Mucosa of descending colon (tissue), 3 donors: ENCODE results near the gene CLIP4. TPM values are rescaled to one million over a fixed set of nuclear protein-coding genes. Genes with fewer than 3 reads are reported as not detected.

ENCODE experiments used
- ATAC-seq: fragments of 200-7000 bp; cut with Tn5 transposase; one replicate; pipeline ENCODE4 v1.9.1; 2020; ENCODE audit warnings: mild to moderate bottlenecking, moderate library complexity
- DNase-seq, 3 donors: peaks; one replicate each; pipeline ENCODE4 v3.0.0-alpha.2; 2020
- H3K36me3 ChIP-seq: fragments of 200-600 bp; one replicate; pipeline ENCODE4 v1.8.0; 2021; ENCODE audit warnings: low read depth, mild to moderate bottlenecking
- H3K4me1 ChIP-seq: fragments of 200-600 bp; one replicate; pipeline ENCODE4 v1.8.0; 2021; ENCODE audit warnings: low read depth, mild to moderate bottlenecking
- H3K4me3 ChIP-seq: fragments of 200-600 bp; one replicate; pipeline ENCODE4 v1.8.0; 2021; ENCODE audit warnings: mild to moderate bottlenecking
- H3K9me3 ChIP-seq: fragments of 200-600 bp; one replicate; pipeline ENCODE4 v1.8.0; 2021; ENCODE audit warnings: mild to moderate bottlenecking
- intact Hi-C, 2 donors: fragments of 100-400 bp; cut with DNase I in 1 of 2; cut with micrococcal nuclease in 1 of 2; formaldehyde crosslinking; loops; one replicate each; pipeline versions ENCODE4 v1.11.0 to v1.11.1; 2022; cut with DNase I, micrococcal nuclease
- total RNA-seq, 3 donors: library from RNA; stranded (reverse); fragmentation: NEBNext Ultra II Directional in 2 of 3; extraction: Animal tissue kit (Norgen Biotek cat#: 25700) in 2 of 3; gene quantifications; one replicate each; pipeline versions ENCODE4 v1.2.1 to v1.2.4, GENCODE V29; 2021 to 2023
- TF ChIP-seq, protein P1 (sequence below): fragments of 200-600 bp; IDR thresholded peaks from one replicate; pipeline ENCODE4 v1.8.0; 2022; ENCODE audit warnings: antibody characterized with exemption, mild to moderate bottlenecking
- donor health status: DM: no; HTN: no; CAD: no; lungs with moderate emphysema.
- donor health status: DM: no; HTN: no; CAD: no.
- donor health status: DM: no; HTN: yes; CAD: no.

The CLIP4 gene
- total RNA-seq, 3 donors from 2014 or later: 2.6 to 48.1 (median 8.3) TPM

DNA sequence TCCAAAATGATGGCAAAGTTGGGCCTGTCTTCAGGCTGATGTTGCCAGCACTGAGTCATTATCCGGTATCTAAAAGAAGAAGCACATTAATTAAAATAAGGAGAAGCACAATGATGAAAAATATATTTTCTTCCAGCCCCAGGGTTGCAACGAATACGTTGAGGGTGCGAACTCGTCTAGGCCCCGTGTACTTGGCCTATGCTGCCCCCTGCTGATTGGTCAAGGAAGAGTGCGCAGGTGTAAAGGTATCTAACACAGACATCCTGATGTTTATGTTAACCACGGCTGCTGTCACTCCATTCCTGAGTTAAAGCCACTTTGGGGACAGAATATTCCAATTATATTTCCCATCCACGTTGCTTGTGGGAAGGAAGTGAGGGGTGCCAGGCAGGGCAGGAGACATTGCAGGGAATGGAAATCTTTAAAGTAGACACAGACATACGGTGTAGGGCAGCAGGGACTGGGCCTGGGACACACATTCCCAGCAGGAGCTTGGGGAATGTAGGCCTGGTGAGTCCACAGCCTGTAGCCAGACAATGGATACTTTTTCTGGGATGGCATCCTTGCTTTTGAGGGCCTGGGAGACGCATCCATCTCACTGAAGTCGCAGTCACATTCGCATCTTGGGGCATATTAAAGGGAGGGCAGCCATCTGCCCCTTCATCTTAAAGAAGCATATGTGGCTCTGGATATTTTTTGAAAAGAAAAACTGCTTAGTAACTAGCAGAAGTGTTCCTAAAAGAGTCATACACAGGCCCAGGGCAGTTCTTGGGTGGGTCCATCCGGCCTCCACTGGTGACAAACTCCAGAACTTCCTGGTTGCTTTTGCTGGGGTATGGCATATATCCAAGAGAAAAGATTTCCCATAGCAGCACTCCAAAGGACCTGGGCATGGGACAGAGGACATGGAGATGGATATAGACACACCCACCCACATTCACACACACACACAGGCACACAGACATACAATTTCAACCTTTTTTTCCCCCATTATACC is 81.9 kb downstream of the CLIP4 start:
- TF ChIP-seq, protein P1, sequence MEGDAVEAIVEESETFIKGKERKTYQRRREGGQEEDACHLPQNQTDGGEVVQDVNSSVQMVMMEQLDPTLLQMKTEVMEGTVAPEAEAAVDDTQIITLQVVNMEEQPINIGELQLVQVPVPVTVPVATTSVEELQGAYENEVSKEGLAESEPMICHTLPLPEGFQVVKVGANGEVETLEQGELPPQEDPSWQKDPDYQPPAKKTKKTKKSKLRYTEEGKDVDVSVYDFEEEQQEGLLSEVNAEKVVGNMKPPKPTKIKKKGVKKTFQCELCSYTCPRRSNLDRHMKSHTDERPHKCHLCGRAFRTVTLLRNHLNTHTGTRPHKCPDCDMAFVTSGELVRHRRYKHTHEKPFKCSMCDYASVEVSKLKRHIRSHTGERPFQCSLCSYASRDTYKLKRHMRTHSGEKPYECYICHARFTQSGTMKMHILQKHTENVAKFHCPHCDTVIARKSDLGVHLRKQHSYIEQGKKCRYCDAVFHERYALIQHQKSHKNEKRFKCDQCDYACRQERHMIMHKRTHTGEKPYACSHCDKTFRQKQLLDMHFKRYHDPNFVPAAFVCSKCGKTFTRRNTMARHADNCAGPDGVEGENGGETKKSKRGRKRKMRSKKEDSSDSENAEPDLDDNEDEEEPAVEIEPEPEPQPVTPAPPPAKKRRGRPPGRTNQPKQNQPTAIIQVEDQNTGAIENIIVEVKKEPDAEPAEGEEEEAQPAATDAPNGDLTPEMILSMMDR: peak; percentile 57
- ATAC-seq: peak; percentile 89
- DNase-seq: peak in 2 of 3 donors; percentile 74 to 83
- intact Hi-C loops: loop anchor here (1.0 to 5.0 kb wide), 2 partner anchors 239 to 240 kb away; no protein-coding TSS in a partner anchor
- Histone ChIP-seq H3K9me3 (no peaks in the 10 kb centered on the region), H3K4me1 (no peaks in the 10 kb centered on the region), H3K4me3 (no peak overlapping the region), H3K36me3 (no peaks in the 10 kb centered on the region)

- intact Hi-C loops: no loop called here
- DNase-seq (no peak), ATAC-seq (no peak)
- no peak overlapping the region for H3K4me3 ChIP-seq
- no peaks in the 10 kb centered on the region for H3K36me3 ChIP-seq
- TF ChIP-seq, protein P1: no peak
- no peaks in the 10 kb centered on the region for H3K9me3 ChIP-seq
- H3K4me1 ChIP-seq: no peaks in the 10 kb centered on the region
Observed at GRCh38 chr2:29201979-29202378, 86.8 kb downstream of the CLIP4 start.

DNA sequence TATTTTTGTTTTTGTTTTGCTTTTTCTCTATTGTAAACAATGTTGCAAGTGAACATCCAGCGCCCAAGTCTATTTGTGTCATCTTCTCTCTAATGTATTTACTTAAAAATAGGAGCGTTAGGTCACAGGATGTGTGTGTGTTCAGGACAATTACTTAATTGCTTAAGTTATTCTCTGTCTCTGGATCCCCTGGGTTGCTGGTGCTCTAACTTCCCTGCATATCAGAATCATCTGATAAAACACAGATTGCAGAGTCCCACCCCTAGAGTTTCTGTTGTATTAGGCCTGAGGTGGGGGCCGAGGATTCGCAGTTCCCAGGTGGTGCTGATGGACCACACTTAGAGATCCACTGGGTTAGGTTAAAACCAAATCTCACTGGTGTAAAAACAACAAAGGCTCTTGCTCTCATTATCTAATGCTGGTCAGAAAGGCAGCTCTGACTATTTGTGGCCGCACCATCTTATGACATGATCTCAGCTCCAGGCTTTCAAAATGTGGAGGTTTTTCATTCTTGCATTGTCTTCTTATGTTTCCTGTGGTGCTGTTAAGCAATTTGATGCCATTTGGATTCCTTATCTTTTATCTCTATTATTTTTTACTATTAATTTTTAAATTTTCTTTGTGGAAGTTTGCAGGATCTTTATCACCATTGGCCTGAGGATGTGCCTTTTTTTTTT is 87.7 kb downstream of the CLIP4 start:
- Histone ChIP-seq H3K4me3 (no peak overlapping the region), H3K4me1 (no peaks in the 10 kb centered on the region), H3K9me3 (no peaks in the 10 kb centered on the region), H3K36me3 (no peaks in the 10 kb centered on the region)
- intact Hi-C loops: no loop called here
- DNase-seq: no peak
- TF ChIP-seq, protein P1: no peak
- ATAC-seq: no peak

GRCh38 chr2:29206941-29207340 is 91.7 kb downstream of the CLIP4 start:
- ATAC-seq (no peak), DNase-seq (no peak)
- intact Hi-C loops: no loop called here
- Histone ChIP-seq H3K9me3 (no peaks in the 10 kb centered on the region), H3K4me1 (no peaks in the 10 kb centered on the region), H3K4me3 (no peak overlapping the region), H3K36me3 (no peaks in the 10 kb centered on the region)
- TF ChIP-seq, protein P1: no peak

GRCh38 chr2:29207352-29208148 is 92.3 kb downstream of the CLIP4 start:
- ATAC-seq (no peak), DNase-seq (no peak)
- Histone ChIP-seq H3K4me3 (no peak overlapping the region), H3K9me3 (no peaks in the 10 kb centered on the region), H3K36me3 (no peaks in the 10 kb centered on the region), H3K4me1 (no peaks in the 10 kb centered on the region)
- TF ChIP-seq, protein P1: no peak
- intact Hi-C loops: no loop called here
